Uterus (tissue), 2 donors: ENCODE data around the gene GPR142.

Experiments used
- CTCF ChIP-seq, 4 experiments: fragments of 200-600 bp in 2 of 4; fragments of 450-650 bp in 2 of 4; sonication (generic) in 2 of 4; IDR thresholded peaks; one replicate each; pipeline ENCODE4 v1.5.1; 2016 to 2019; ENCODE audit warnings: antibody characterized with exemption in 4 of 4, mild to moderate bottlenecking in 2 of 4, moderate library complexity in 1 of 4
- POLR2A ChIP-seq, 2 donors: fragments of 450-650 bp; IDR thresholded peaks; one replicate each; pipeline ENCODE4 v1.6.1; 2016; ENCODE audit warnings: antibody characterized with exemption in 2 of 2, mild to moderate bottlenecking in 1 of 2, moderate library complexity in 1 of 2

GRCh38 chr17:74349120-74349519 lies 18.2 kb upstream of the GPR142 start:
- TF ChIP-seq POLR2A (IDR thresholded peaks at IDR 0.05) (no peak), CTCF (IDR thresholded peaks at IDR 0.05) (no peak)
